GM12878 (cell line): ENCODE results near the gene SLC25A33. TPM values are rescaled to one million over a fixed set of nuclear protein-coding genes. Genes with fewer than 3 reads are reported as not detected.

Source experiments
- ATAC-seq: fragments of 200-7000 bp; cut with Tn5 transposase; 3 replicates; pipeline ENCODE4 v1.9.1; 2020; ENCODE audit warnings: mild to moderate bottlenecking, moderate library complexity
- BruUV-seq: library from RNA; stranded (reverse); fragments of 400-500 nt; replicated peaks from 2 replicates; lab custom pipeline; 2021; lab: Mats Ljungman, UMichigan
- CTCF ChIA-PET: fragments of 300-600 bp; sonication (Branson Sonifier 250); formaldehyde crosslinking; extraction: SDS; loops from one replicate; lab custom pipeline; 2021; ENCODE audit warnings: inconsistent platforms; lab: Yijun Ruan, JAX
- POLR2A ChIA-PET: fragments of 350-600 bp; formaldehyde crosslinking; extraction: SDS; loops from one replicate; lab custom pipeline; 2021; ENCODE audit warnings: inconsistent platforms; lab: Charles Lee
- RAD21 ChIA-PET: fragments of 300-600 bp; sonication (Branson Sonifier 250); formaldehyde crosslinking; loops from one replicate; lab custom pipeline; 2023; ENCODE audit warnings: antibody characterized with exemption; ENCODE audit not compliant: unreplicated experiment; lab: Charles Lee
- SMC1A ChIA-PET: fragments of 300-600 bp; sonication (Branson Sonifier 250); formaldehyde crosslinking; loops from one replicate; lab custom pipeline; 2023; ENCODE audit not compliant: unreplicated experiment, uncharacterized antibody; lab: Charles Lee
- DNase-seq: peaks from one replicate; pipeline ENCODE4 v3.0.0-alpha.2; 2011; ENCODE audit warnings: low read depth, low spot score
- FAIRE-seq: peaks from 3 replicates; lab custom pipeline; 2011; peaks lifted over from hg19 to GRCh38; lab: Jason Lieb, UNC
- H2AFZ ChIP-seq: 2 replicates; pipeline ENCODE4 v1.6.0; 2011; ENCODE audit warnings: low read depth, low read length, control low read depth; ENCODE audit not compliant: control insufficient read depth
- H3K27ac ChIP-seq: 2 replicates; pipeline ENCODE4 v1.5.1; 2011; ENCODE audit warnings: control low read depth; ENCODE audit not compliant: control insufficient read depth, insufficient read depth
- H3K27me3 ChIP-seq, 2 experiments: replicated peaks in 1 of 2; 2 replicates each; pipeline versions ENCODE4 v1.6.0 to v1.6.1; 2011; ENCODE audit warnings: low read length in 1 of 2; ENCODE audit not compliant: control insufficient read depth in 2 of 2, insufficient read depth in 2 of 2
- H3K36me3 ChIP-seq, 2 experiments: 2 replicates each; pipeline ENCODE4 v1.5.1; 2011; ENCODE audit warnings: low read length in 1 of 2; ENCODE audit not compliant: control insufficient read depth in 2 of 2, insufficient read depth in 2 of 2
- H3K4me1 ChIP-seq: 2 replicates; pipeline ENCODE4 v1.6.1; 2011; ENCODE audit warnings: mild to moderate bottlenecking, low read length, moderate library complexity, mixed read lengths; ENCODE audit not compliant: control insufficient read depth, insufficient read depth
- H3K4me2 ChIP-seq: 2 replicates; pipeline ENCODE4 v1.6.0; 2011; ENCODE audit warnings: control low read depth; ENCODE audit not compliant: control insufficient read depth, insufficient read depth
- H3K4me3 ChIP-seq: fragments of 200-600 bp; sonication (generic); 2 replicates; pipeline ENCODE4 v1.5.1; 2016
- H3K79me2 ChIP-seq: 2 replicates; pipeline ENCODE4 v1.6.0; 2011; ENCODE audit warnings: low read length; ENCODE audit not compliant: control insufficient read depth, insufficient read depth
- H3K9ac ChIP-seq: 2 replicates; pipeline ENCODE4 v1.8.0; 2011; ENCODE audit warnings: low read length, control low read depth, mixed read lengths; ENCODE audit not compliant: control insufficient read depth, insufficient read depth
- H3K9me3 ChIP-seq: replicated peaks from 3 replicates; pipeline ENCODE4 v1.5.1; 2011; ENCODE audit warnings: mild to moderate bottlenecking, low read length; ENCODE audit not compliant: control insufficient read depth, insufficient read depth
- H4K20me1 ChIP-seq: 2 replicates; pipeline ENCODE4 v1.6.0; 2011; ENCODE audit not compliant: control insufficient read depth, insufficient read depth
- CHD4 ChIP-seq: fragments of 200-600 bp; sonication (generic); IDR thresholded peaks from 2 replicates; pipeline ENCODE4 v1.6.1; 2016; ENCODE audit warnings: mild to moderate bottlenecking
- FOS ChIP-seq: IDR thresholded peaks from 3 replicates; pipeline ENCODE4 v1.6.1; 2011; ENCODE audit warnings: borderline replicate concordance; ENCODE audit not compliant: insufficient read length; ENCODE audit errors: extremely low read depth
- HDGF ChIP-seq: fragments of 450-650 bp; IDR thresholded peaks from 2 replicates; pipeline ENCODE4 v1.6.1; 2016; ENCODE audit warnings: antibody characterized with exemption
- LARP7 ChIP-seq: fragments of 450-650 bp; IDR thresholded peaks from 2 replicates; pipeline ENCODE4 v1.6.1; 2017; ENCODE audit warnings: mild to moderate bottlenecking
- MYB ChIP-seq: fragments of 150-350 bp; IDR thresholded peaks from 2 replicates; pipeline ENCODE4 v1.6.1; 2014; ENCODE audit warnings: mild to moderate bottlenecking, low read depth, low read length, borderline replicate concordance
- NFYA ChIP-seq: IDR thresholded peaks from 2 replicates; pipeline ENCODE4 v1.6.1; 2011; ENCODE audit warnings: low read depth, mild to moderate bottlenecking, low read length, improper control_type of control experiment, borderline replicate concordance
- NR2C1 ChIP-seq: fragments of 450-650 bp; IDR thresholded peaks from 2 replicates; pipeline ENCODE4 v1.6.1; 2017; ENCODE audit warnings: antibody characterized with exemption, mild to moderate bottlenecking, moderate library complexity
- PAX8 ChIP-seq: fragments of 450-650 bp; IDR thresholded peaks from 2 replicates; pipeline ENCODE4 v1.6.1; 2017; ENCODE audit warnings: mild to moderate bottlenecking, moderate library complexity
- RB1 ChIP-seq: fragments of 450-650 bp; formaldehyde crosslinking; IDR thresholded peaks from 2 replicates; pipeline ENCODE4 v1.6.1; 2017; ENCODE audit warnings: mild to moderate bottlenecking, borderline replicate concordance
- RUNX3 ChIP-seq: IDR thresholded peaks from 2 replicates; pipeline ENCODE4 v1.6.1; 2012; ENCODE audit warnings: low read length, inconsistent platforms
- SIN3A ChIP-seq: IDR thresholded peaks from 2 replicates; pipeline ENCODE4 v1.6.1; 2012; ENCODE audit warnings: low read depth, low read length, improper control_type of control experiment
- SMAD5 ChIP-seq: IDR thresholded peaks from 2 replicates; pipeline ENCODE4 v1.6.1; 2016; ENCODE audit warnings: antibody characterized with exemption, low read depth
- SP1 ChIP-seq: IDR thresholded peaks from one replicate; pipeline ENCODE4 v1.6.1; 2011; ENCODE audit warnings: low read depth, low read length
- SREBF1 ChIP-seq: IDR thresholded peaks from 2 replicates; pipeline ENCODE4 v1.6.1; 2012; ENCODE audit warnings: mild to moderate bottlenecking, low read length
- STAT3 ChIP-seq: IDR thresholded peaks from 2 replicates; pipeline ENCODE4 v1.6.1; 2011; ENCODE audit warnings: low read depth, low read length, improper control_type of control experiment
- ZNF217 ChIP-seq: fragments of 450-650 bp; IDR thresholded peaks from 2 replicates; pipeline ENCODE4 v1.6.1; 2017; ENCODE audit warnings: antibody characterized with exemption, mild to moderate bottlenecking
- WGBS: methylation state at CpG from one replicate; pipeline ENCODE4 v1.1.6; 2016; ENCODE audit warnings: low lambda C conversion rate; ENCODE audit not compliant: insufficient replicate concordance, insufficient coverage; ENCODE audit errors: missing lambda C conversion rate; 5-methylcytosine and 5-hydroxymethylcytosine counted together
- in situ Hi-C: fragments of 300-500 bp; cut with MboI; formaldehyde crosslinking; loops from 9 replicates; pipeline ENCODE4 v1.14.3; 2018; ENCODE audit warnings: mixed read lengths
- intact Hi-C: fragments of 100-400 bp; cut with micrococcal nuclease; formaldehyde crosslinking; loops from one replicate; pipeline ENCODE4 v1.14.2; 2022; ENCODE audit not compliant: unreplicated experiment
- polyA plus RNA-seq, 11 experiments: library from polyadenylated mRNA; depleted of rRNA in 4 of 11; unstranded in 6 of 11; stranded (reverse) in 5 of 11; fragments of >200 nt; fragmentation: Nextera tagmentation in 4 of 11; fragmentation: Illumina TruSeq in 1 of 11; extraction: Ambion mirVana in 4 of 11; extraction: Trizol in 1 of 11; gene quantifications; 1 replicate in 1 of 11; 2 replicates in 10 of 11; pipeline versions ENCODE4 v1.2.1 to v1.2.3, GENCODE V29; 2011 to 2016; ENCODE audit warnings: inconsistent platforms in 2 of 11, missing spikeins in 2 of 11, low read depth in 1 of 11
- total RNA-seq, 4 experiments: library from RNA; depleted of rRNA in 3 of 4; stranded (reverse); fragments of >200 nt in 3 of 4; fragmentation: Illumina TruSeq in 1 of 4; extraction: Trizol in 1 of 4; gene quantifications; 2 replicates each; pipeline versions ENCODE4 v1.2.1 to v1.2.3, GENCODE V29; 2013 to 2021
- TF ChIP-seq, protein P1 (sequence below): fragments of 450-650 bp; IDR thresholded peaks from 2 replicates; pipeline ENCODE4 v1.6.1; 2016; ENCODE audit warnings: mild to moderate bottlenecking

Gene SLC25A33
- total and polyA plus RNA-seq, 10 of the 15 experiments (the other 5 are each of a cell fraction or from before 2014, with no cell fraction given): 1.7 to 11.2 (median 8.4) TPM

DNA sequence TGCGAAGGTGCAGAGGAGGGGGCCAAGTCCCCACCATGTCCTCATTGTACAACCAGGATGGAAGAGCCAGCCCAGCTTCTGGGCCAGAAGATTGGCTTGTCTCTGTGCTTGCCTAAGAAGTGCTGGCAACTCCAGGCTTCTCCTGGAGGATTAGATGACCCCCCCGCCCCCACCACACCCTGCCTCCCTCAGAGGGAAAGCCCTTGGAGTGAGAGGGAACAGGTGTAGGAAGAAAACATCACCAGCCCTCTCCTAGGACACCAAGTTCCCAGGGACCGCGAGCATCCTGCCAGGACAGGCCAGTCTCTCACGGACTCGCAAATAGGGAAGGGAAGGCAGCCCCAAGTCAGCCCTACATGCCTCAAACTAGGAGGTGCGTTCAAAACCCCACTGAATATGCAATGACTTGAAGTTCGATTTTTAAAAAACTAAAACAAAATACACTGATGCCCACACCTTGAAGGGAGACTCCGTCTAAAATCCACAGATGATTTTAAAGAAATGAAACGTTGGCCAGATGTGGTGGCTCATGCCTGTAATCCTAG lies 20.7 kb upstream of the SLC25A33 start (continued):
- TF ChIP-seq, protein P1, sequence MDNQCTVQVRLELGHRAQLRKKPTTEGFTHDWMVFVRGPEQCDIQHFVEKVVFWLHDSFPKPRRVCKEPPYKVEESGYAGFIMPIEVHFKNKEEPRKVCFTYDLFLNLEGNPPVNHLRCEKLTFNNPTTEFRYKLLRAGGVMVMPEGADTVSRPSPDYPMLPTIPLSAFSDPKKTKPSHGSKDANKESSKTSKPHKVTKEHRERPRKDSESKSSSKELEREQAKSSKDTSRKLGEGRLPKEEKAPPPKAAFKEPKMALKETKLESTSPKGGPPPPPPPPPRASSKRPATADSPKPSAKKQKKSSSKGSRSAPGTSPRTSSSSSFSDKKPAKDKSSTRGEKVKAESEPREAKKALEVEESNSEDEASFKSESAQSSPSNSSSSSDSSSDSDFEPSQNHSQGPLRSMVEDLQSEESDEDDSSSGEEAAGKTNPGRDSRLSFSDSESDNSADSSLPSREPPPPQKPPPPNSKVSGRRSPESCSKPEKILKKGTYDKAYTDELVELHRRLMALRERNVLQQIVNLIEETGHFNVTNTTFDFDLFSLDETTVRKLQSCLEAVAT: no peak

DNA sequence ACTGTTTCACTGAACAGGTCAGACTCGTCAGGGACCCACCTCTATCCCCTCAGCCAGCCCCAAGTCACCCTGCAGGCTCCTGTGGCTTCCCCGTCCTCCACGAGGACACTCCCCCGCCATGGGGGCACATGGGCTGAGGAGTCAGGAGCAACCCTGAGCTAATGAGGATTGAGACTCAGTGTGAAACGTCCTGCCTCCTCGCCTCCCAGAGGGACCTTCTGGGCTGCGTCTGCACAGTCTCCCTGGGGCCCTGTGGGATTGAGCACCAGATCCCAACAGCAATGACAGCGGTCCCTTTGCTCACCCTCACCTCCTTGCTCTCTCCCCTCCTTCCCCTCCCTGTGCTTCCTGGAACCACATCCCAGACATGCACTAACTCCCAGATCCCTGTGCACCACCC lies 18.9 kb upstream of the SLC25A33 start:
- no peak overlapping the region for H3K27ac ChIP-seq
- H4K20me1 ChIP-seq: no peaks in the 10 kb centered on the region
- H3K79me2 ChIP-seq: no peaks in the 10 kb centered on the region
- no peaks in the 10 kb centered on the region for H3K36me3 ChIP-seq
- ATAC-seq (no peak), FAIRE-seq (no peak), DNase-seq (no peak)
- no peak overlapping the region for H2AFZ ChIP-seq
- intact Hi-C loops (no loop called here), in situ Hi-C loops (no loop called here)
- no TSS peak for BruUV-seq
- no peaks in the 10 kb centered on the region for H3K27me3 ChIP-seq
- H3K4me3 ChIP-seq: no peak overlapping the region
- no peak overlapping the region for H3K9ac ChIP-seq
- CTCF ChIA-PET: no interaction called here
- 5% methylated on average over 7 of the region's 8 CpGs for WGBS
- no peak overlapping the region for H3K4me2 ChIP-seq
- TF ChIP-seq ZNF217 (no peak), NR2C1 (no peak), RB1 (no peak), SREBF1 (no peak), MYB (no peak), LARP7 (no peak), NFYA (no peak), HDGF (no peak), SIN3A (no peak), SP1 (no peak), FOS (no peak), CHD4 (no peak), RUNX3 (no peak), STAT3 (no peak), PAX8 (no peak), SMAD5 (no peak)
- no peaks in the 10 kb centered on the region for H3K4me1 ChIP-seq
- SMC1A ChIA-PET: no interaction called here
- no peaks in the 10 kb centered on the region for H3K9me3 ChIP-seq
- POLR2A ChIA-PET: no interaction called here
- RAD21 ChIA-PET: no interaction called here
